ENCODE results near the gene GALNT17.

DNA sequence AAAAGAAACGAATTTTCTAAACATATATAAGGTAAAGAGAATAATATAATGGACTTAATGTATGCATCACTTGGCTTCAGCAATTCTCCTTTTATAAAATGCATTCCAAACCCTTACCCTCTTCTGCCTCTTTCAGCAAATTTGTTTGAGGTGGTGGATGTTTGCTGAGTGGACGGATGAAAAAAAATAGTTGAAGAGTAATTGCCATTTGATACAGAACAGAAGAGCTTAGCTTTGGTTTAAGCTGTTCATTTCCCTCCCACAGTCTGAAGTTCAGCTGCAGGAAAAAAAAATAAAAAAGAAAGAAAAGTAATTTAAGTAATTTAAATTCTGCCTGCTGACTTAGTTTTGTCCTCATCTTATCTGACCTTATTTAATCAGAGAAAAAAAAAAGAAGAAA, 138.6 kb downstream of the GALNT17 start:
- TF ChIP-seq, protein P1, sequence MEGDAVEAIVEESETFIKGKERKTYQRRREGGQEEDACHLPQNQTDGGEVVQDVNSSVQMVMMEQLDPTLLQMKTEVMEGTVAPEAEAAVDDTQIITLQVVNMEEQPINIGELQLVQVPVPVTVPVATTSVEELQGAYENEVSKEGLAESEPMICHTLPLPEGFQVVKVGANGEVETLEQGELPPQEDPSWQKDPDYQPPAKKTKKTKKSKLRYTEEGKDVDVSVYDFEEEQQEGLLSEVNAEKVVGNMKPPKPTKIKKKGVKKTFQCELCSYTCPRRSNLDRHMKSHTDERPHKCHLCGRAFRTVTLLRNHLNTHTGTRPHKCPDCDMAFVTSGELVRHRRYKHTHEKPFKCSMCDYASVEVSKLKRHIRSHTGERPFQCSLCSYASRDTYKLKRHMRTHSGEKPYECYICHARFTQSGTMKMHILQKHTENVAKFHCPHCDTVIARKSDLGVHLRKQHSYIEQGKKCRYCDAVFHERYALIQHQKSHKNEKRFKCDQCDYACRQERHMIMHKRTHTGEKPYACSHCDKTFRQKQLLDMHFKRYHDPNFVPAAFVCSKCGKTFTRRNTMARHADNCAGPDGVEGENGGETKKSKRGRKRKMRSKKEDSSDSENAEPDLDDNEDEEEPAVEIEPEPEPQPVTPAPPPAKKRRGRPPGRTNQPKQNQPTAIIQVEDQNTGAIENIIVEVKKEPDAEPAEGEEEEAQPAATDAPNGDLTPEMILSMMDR (optimal IDR thresholded peaks at IDR 0.05 in 1 of 3, IDR thresholded peaks at IDR 0.05 in 1 of 3, conservative IDR thresholded peaks at IDR 0.05 in 1 of 3; ENCODE audit: extremely low read depth in 1 of 3, insufficient read depth in 2 of 3, low read length in 3 of 3): no peak
- TF ChIP-seq EZH2 (IDR thresholded peaks at IDR 0.05; ENCODE audit: low read length): no peak
